Heart left ventricle (tissue), 13 donors: ENCODE data around the gene PLIN5.

ENCODE experiments used
- POLR2A ChIP-seq, 2 donors: fragments of 450-650 bp; IDR thresholded peaks; one replicate each; pipeline ENCODE4 v1.6.1; 2017; ENCODE audit warnings: antibody characterized with exemption in 2 of 2, mild to moderate bottlenecking in 2 of 2, moderate library complexity in 2 of 2
- TF ChIP-seq, protein P1 (sequence below), 12 donors: fragments of 200-600 bp; sonication (generic) in 4 of 12; IDR thresholded peaks; one replicate each; pipeline versions ENCODE4 v1.5.0 to v1.8.0; 2018 to 2022; ENCODE audit warnings: antibody characterized with exemption in 12 of 12, mild to moderate bottlenecking in 5 of 12
- donor health status: ischemic (EF 13 %, LVEDD 7.1; RV severe dilation, severe dysfunction).
- donor health status: DM: no; HTN: yes; CAD: no.
- donor health status: DM: no; HTN: no; CAD: no.
- donor health status: ischemic (EF 25% LVEDD 6.9; RV normal size, moderate dysfunction).
- donor health status: ischemic (EF 25% LVEDD 5.7; RV mildly dilated, moderate dysfunction).
- donor health status: ischemic (EF 35%, LVEDD 5.7; RV mildly dilated, moderate dysfunction).
- donor health status: nonischemic (EF 11% LVEDD 7.7; RV severe dilation, severe dysfunction).
- donor health status: DM: yes; HTN: yes; CAD: no.
- donor health status: PGD.
- donor health status: ischemic (EF 29% LVEDD 5.4; RV normal size, mild dysfunction).
- donor health status: nonischemic (EF 23%, LVEDD 6.1; RV moderate dilation, normal function).

GRCh38 chr19:4515732-4516131 is 19.3 kb downstream of the PLIN5 start:
- TF ChIP-seq POLR2A (IDR thresholded peaks at IDR 0.05), result no peak
- TF ChIP-seq, protein P1, sequence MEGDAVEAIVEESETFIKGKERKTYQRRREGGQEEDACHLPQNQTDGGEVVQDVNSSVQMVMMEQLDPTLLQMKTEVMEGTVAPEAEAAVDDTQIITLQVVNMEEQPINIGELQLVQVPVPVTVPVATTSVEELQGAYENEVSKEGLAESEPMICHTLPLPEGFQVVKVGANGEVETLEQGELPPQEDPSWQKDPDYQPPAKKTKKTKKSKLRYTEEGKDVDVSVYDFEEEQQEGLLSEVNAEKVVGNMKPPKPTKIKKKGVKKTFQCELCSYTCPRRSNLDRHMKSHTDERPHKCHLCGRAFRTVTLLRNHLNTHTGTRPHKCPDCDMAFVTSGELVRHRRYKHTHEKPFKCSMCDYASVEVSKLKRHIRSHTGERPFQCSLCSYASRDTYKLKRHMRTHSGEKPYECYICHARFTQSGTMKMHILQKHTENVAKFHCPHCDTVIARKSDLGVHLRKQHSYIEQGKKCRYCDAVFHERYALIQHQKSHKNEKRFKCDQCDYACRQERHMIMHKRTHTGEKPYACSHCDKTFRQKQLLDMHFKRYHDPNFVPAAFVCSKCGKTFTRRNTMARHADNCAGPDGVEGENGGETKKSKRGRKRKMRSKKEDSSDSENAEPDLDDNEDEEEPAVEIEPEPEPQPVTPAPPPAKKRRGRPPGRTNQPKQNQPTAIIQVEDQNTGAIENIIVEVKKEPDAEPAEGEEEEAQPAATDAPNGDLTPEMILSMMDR (IDR thresholded peaks at IDR 0.05), result no peak
